ACC112 (cell line): Measurements from ENCODE around the gene HGFAC.

ENCODE experiments used
- H2AFZ ChIP-seq: fragments of 200-600 bp; sonication (generic); one replicate; pipeline ENCODE4 v1.6.0; 2017; ENCODE audit warnings: antibody characterized with exemption, low read length; ENCODE audit not compliant: unreplicated experiment
- H3K27ac ChIP-seq: fragments of 200-600 bp; sonication (generic); 2 replicates; pipeline ENCODE4 v1.5.1; 2014; ENCODE audit warnings: low read depth, mild to moderate bottlenecking, antibody characterized with exemption, low read length, moderate library complexity
- H3K27me3 ChIP-seq: fragments of 200-600 bp; sonication (generic); 2 replicates; pipeline ENCODE4 v1.6.1; 2014; ENCODE audit warnings: mild to moderate bottlenecking, antibody characterized with exemption, low read length, moderate library complexity, mixed read lengths; ENCODE audit not compliant: insufficient read depth
- H3K36me3 ChIP-seq: fragments of 200-600 bp; sonication (generic); 2 replicates; pipeline ENCODE4 v1.6.1; 2016; ENCODE audit warnings: mild to moderate bottlenecking, antibody characterized with exemption, low read length, moderate library complexity, mixed read lengths; ENCODE audit not compliant: insufficient read depth
- H3K4me1 ChIP-seq: fragments of 200-600 bp; sonication (generic); one replicate; pipeline ENCODE4 v1.6.1; 2016; ENCODE audit warnings: low read length, mixed read lengths; ENCODE audit not compliant: insufficient read depth, unreplicated experiment, control insufficient read depth
- H3K4me3 ChIP-seq: fragments of 200-600 bp; sonication (generic); 2 replicates; pipeline ENCODE4 v1.5.1; 2014; ENCODE audit warnings: mild to moderate bottlenecking, low read depth, low read length
- H3K79me2 ChIP-seq: fragments of 200-600 bp; sonication (generic); one replicate; pipeline ENCODE4 v1.6.0; 2016; ENCODE audit warnings: low read length; ENCODE audit not compliant: control insufficient read depth, unreplicated experiment, insufficient read depth

Gene HGFAC

GRCh38 chr4:3494462-3494871, 52.7 kb downstream of the HGFAC start:
- Histone ChIP-seq H3K4me3 (no peak overlapping the region), H2AFZ (no peak overlapping the region), H3K4me1 (no peaks in the 10 kb centered on the region), H3K27me3 (peaks cover 12% of the 10 kb centered on the region), H3K27ac (no peak overlapping the region), H3K36me3 (no peaks in the 10 kb centered on the region), H3K79me2 (no peaks in the 10 kb centered on the region)

GRCh38 chr4:3495204-3495975, 53.6 kb downstream of the HGFAC start:
- Histone ChIP-seq H2AFZ (no peak overlapping the region), H3K4me1 (no peaks in the 10 kb centered on the region), H3K27ac (no peak overlapping the region), H3K79me2 (no peaks in the 10 kb centered on the region), H3K27me3 (peaks cover 12% of the 10 kb centered on the region), H3K36me3 (no peaks in the 10 kb centered on the region), H3K4me3 (no peak overlapping the region)

- Histone ChIP-seq H2AFZ (no peak overlapping the region), H3K27me3 (peaks cover 9% of the 10 kb centered on the region), H3K4me3 (no peak overlapping the region), H3K79me2 (no peaks in the 10 kb centered on the region), H3K4me1 (no peaks in the 10 kb centered on the region), H3K27ac (no peak overlapping the region), H3K36me3 (no peaks in the 10 kb centered on the region)
Measured at GRCh38 chr4:3496021-3496420, 54.3 kb downstream of the HGFAC start.

- H3K36me3 ChIP-seq: no peaks in the 10 kb centered on the region
- H3K4me1 ChIP-seq: no peaks in the 10 kb centered on the region
- H3K79me2 ChIP-seq: no peaks in the 10 kb centered on the region
- no peak overlapping the region for H3K27ac ChIP-seq
- H3K27me3 ChIP-seq: no peaks in the 10 kb centered on the region
- no peak overlapping the region for H3K4me3 ChIP-seq
- H2AFZ ChIP-seq: no peak overlapping the region
Measured at GRCh38 chr4:3497095-3497494, 55.3 kb downstream of the HGFAC start.

- Histone ChIP-seq H3K36me3 (no peaks in the 10 kb centered on the region), H2AFZ (no peak overlapping the region), H3K27me3 (no peaks in the 10 kb centered on the region), H3K79me2 (no peaks in the 10 kb centered on the region), H3K4me3 (no peak overlapping the region), H3K4me1 (no peaks in the 10 kb centered on the region), H3K27ac (no peak overlapping the region)
Measured at GRCh38 chr4:3497523-3498389, 56.0 kb downstream of the HGFAC start.

- Histone ChIP-seq H3K79me2 (no peaks in the 10 kb centered on the region), H2AFZ (no peak overlapping the region), H3K36me3 (no peaks in the 10 kb centered on the region), H3K27me3 (no peaks in the 10 kb centered on the region), H3K27ac (no peak overlapping the region), H3K4me3 (no peak overlapping the region), H3K4me1 (no peaks in the 10 kb centered on the region)
Measured at GRCh38 chr4:3498407-3498806, 56.6 kb downstream of the HGFAC start.
